HEK293 (cell line): ENCODE data around the gene SAXO1.

Experiments used
- CTCF ChIP-seq: fragments of 450-650 bp; formaldehyde crosslinking; IDR thresholded peaks from 2 replicates; pipeline ENCODE4 v1.5.1; 2016; ENCODE audit warnings: missing biosample characterization, missing genetic modification characterization
- MYNN ChIP-seq: fragments of 450-650 bp; formaldehyde crosslinking; IDR thresholded peaks from 2 replicates; pipeline ENCODE4 v1.5.1; 2016; ENCODE audit warnings: missing biosample characterization, missing genetic modification characterization, borderline replicate concordance
- PATZ1 ChIP-seq: fragments of 450-650 bp; formaldehyde crosslinking; IDR thresholded peaks from 2 replicates; pipeline ENCODE4 v1.5.1; 2016; ENCODE audit warnings: missing biosample characterization, missing genetic modification characterization
- ZBTB1 ChIP-seq: fragments of 450-650 bp; formaldehyde crosslinking; IDR thresholded peaks from 2 replicates; pipeline ENCODE4 v1.5.1; 2016; ENCODE audit warnings: missing biosample characterization, missing genetic modification characterization
- ZBTB7A ChIP-seq: fragments of 450-650 bp; formaldehyde crosslinking; IDR thresholded peaks from 2 replicates; pipeline ENCODE4 v1.5.1; 2016; ENCODE audit warnings: low read depth, missing biosample characterization, missing genetic modification characterization
- ZFP37 ChIP-seq: fragments of 450-650 bp; formaldehyde crosslinking; IDR thresholded peaks from 2 replicates; pipeline ENCODE4 v1.5.1; 2016; ENCODE audit warnings: missing biosample characterization, missing genetic modification characterization
- ZNF175 ChIP-seq: fragments of 450-650 bp; formaldehyde crosslinking; IDR thresholded peaks from 2 replicates; pipeline ENCODE4 v1.5.1; 2016; ENCODE audit warnings: missing biosample characterization, missing genetic modification characterization
- ZNF747 ChIP-seq: fragments of 450-650 bp; formaldehyde crosslinking; IDR thresholded peaks from 2 replicates; pipeline ENCODE4 v1.5.1; 2016; ENCODE audit warnings: missing biosample characterization, missing genetic modification characterization
- ZNF785 ChIP-seq: fragments of 450-650 bp; formaldehyde crosslinking; IDR thresholded peaks from 2 replicates; pipeline ENCODE4 v1.5.1; 2016; ENCODE audit warnings: missing biosample characterization, missing genetic modification characterization
- ZSCAN4 ChIP-seq: fragments of 450-650 bp; formaldehyde crosslinking; IDR thresholded peaks from 2 replicates; pipeline ENCODE4 v1.5.1; 2017; ENCODE audit warnings: missing biosample characterization, missing genetic modification characterization

GRCh38 chr9:18971909-18972308 lies 61.1 kb downstream of the SAXO1 start:
- TF ChIP-seq CTCF (tag by site-specific recombination) (no peak), ZFP37 (tag by site-specific recombination) (no peak), ZSCAN4 (no peak), ZNF785 (tag by site-specific recombination) (no peak), ZBTB1 (tag by site-specific recombination) (no peak), PATZ1 (tag by site-specific recombination) (no peak), ZNF747 (tag by site-specific recombination) (no peak), MYNN (tag by site-specific recombination) (no peak), ZBTB7A (tag by site-specific recombination) (no peak), ZNF175 (no peak)
